ENCODE data around the gene DOCK2.

Gene DOCK2

DNA sequence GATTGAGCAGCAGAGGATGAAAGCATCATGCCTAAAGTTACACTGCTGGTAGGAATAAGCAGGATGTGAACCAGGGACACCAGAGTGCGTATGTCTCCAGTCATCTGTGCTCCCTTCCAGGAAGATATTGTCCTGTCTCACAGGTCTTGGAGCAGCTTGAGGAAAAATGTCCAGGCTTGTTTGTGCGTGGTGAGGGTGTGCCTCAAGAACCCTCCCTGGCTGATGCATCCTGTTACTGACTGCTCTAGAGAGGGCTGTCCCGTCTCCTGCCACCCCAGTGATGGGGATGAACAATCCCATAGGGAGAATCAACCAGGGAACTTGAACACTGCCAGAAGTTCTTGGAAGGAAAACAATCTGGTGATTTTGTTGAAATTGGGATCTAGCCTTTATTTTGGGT lies 211.2 kb downstream of the DOCK2 start:
- Histone ChIP-seq H3K4me1 (ENCODE audit: low read length) (no peaks in the 10 kb centered on the region), H4K20me1 (ENCODE audit: insufficient read depth, low read length) (no peaks in the 10 kb centered on the region), H3K27me3 (replicated peaks; ENCODE audit: insufficient read depth, low read length) (no peaks in the 10 kb centered on the region), H3K36me3 (replicated peaks; ENCODE audit: insufficient read depth, low read length) (no peaks in the 10 kb centered on the region), H2AFZ (ENCODE audit: low read length) (no peak overlapping the region), H3K9me3 (replicated peaks; ENCODE audit: insufficient read depth, low read length) (no peaks in the 10 kb centered on the region), H3K9me2 (replicated peaks; ENCODE audit: insufficient read depth, low read length) (no peaks in the 10 kb centered on the region), H3F3A (ENCODE audit: insufficient read depth, low read length) (no peaks in the 10 kb centered on the region), H3K79me2 (ENCODE audit: low read length) (no peaks in the 10 kb centered on the region), H3K4me2 (ENCODE audit: low read depth, low read length) (no peak overlapping the region), H3K27ac (ENCODE audit: low read length) (no peak overlapping the region), H3K4me3 (ENCODE audit: low read length) (no peak overlapping the region), H3K9ac (ENCODE audit: low read length) (no peak overlapping the region)
- DNase-seq = no peak
- TF ChIP-seq EZH2 (optimal IDR thresholded peaks at IDR 0.05; ENCODE audit: low read depth, low read length) (no peak), EZH2phosphoT487 (IDR thresholded peaks at IDR 0.05; ENCODE audit: low read length) (no peak)
- TF ChIP-seq, protein P1, sequence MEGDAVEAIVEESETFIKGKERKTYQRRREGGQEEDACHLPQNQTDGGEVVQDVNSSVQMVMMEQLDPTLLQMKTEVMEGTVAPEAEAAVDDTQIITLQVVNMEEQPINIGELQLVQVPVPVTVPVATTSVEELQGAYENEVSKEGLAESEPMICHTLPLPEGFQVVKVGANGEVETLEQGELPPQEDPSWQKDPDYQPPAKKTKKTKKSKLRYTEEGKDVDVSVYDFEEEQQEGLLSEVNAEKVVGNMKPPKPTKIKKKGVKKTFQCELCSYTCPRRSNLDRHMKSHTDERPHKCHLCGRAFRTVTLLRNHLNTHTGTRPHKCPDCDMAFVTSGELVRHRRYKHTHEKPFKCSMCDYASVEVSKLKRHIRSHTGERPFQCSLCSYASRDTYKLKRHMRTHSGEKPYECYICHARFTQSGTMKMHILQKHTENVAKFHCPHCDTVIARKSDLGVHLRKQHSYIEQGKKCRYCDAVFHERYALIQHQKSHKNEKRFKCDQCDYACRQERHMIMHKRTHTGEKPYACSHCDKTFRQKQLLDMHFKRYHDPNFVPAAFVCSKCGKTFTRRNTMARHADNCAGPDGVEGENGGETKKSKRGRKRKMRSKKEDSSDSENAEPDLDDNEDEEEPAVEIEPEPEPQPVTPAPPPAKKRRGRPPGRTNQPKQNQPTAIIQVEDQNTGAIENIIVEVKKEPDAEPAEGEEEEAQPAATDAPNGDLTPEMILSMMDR (IDR thresholded peaks at IDR 0.05; ENCODE audit: low read length) = no peak

DNA sequence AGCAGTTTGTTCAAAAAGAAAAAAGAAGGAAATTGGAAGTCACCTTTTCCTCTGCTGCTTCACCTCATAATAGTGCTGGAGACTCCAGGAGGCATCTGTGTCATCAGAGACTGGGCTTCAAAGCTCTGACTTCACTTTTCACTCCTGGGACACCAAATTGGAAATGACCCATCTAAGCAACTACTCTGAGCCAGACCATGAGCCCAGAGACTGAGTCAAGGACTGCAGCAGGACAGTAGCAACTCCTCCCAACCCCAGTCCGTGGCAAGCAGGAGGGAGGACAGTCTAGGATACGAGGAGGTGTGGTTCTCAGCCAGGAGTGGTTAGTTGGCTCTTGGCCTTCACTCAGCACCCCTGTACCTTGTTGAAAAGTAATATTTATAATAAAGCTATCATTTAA lies 211.7 kb downstream of the DOCK2 start:
- no peak for DNase-seq
- H3K27ac ChIP-seq (ENCODE audit: low read length) = no peak overlapping the region
- no peaks in the 10 kb centered on the region for H3K4me1 ChIP-seq (ENCODE audit: low read length)
- no peaks in the 10 kb centered on the region for H3K27me3 ChIP-seq (replicated peaks; ENCODE audit: insufficient read depth, low read length)
- TF ChIP-seq, protein P1 (IDR thresholded peaks at IDR 0.05; ENCODE audit: low read length) = no peak
- TF ChIP-seq EZH2phosphoT487 (IDR thresholded peaks at IDR 0.05; ENCODE audit: low read length) = no peak
- no peak for TF ChIP-seq EZH2 (optimal IDR thresholded peaks at IDR 0.05; ENCODE audit: low read depth, low read length)
- no peaks in the 10 kb centered on the region for H3K9me3 ChIP-seq (replicated peaks; ENCODE audit: insufficient read depth, low read length)
- H3K79me2 ChIP-seq (ENCODE audit: low read length) = no peaks in the 10 kb centered on the region
- H3K36me3 ChIP-seq (replicated peaks; ENCODE audit: insufficient read depth, low read length) = no peaks in the 10 kb centered on the region
- no peaks in the 10 kb centered on the region for H3K9me2 ChIP-seq (replicated peaks; ENCODE audit: insufficient read depth, low read length)
- H3K4me3 ChIP-seq (ENCODE audit: low read length) = no peak overlapping the region
- H3K9ac ChIP-seq (ENCODE audit: low read length) = no peak overlapping the region
- no peaks in the 10 kb centered on the region for H3F3A ChIP-seq (ENCODE audit: insufficient read depth, low read length)
- H3K4me2 ChIP-seq (ENCODE audit: low read depth, low read length) = no peak overlapping the region
- H4K20me1 ChIP-seq (ENCODE audit: insufficient read depth, low read length) = no peaks in the 10 kb centered on the region
- no peak overlapping the region for H2AFZ ChIP-seq (ENCODE audit: low read length)

DNA sequence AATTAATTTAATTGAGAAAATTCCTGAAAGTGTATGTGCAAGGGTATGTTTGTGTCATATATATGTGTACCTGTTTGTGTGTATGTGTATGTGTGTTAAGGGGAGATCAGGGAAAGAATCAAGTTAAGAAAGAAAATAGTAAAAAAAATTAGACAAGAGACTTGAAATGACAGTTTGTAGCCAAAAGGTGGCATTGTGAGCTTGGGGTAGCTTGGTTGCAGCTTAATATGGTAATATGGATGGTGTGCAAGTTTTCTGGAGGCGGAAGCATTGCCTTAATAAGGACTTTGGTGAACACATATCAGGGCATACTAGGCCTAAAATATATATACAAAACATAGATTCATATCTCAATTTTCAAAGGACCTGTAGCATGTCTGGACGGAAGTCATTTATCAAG lies 213.3 kb downstream of the DOCK2 start:
- Histone ChIP-seq H3F3A (ENCODE audit: insufficient read depth, low read length) (no peaks in the 10 kb centered on the region), H3K9me3 (replicated peaks; ENCODE audit: insufficient read depth, low read length) (no peaks in the 10 kb centered on the region), H3K36me3 (replicated peaks; ENCODE audit: insufficient read depth, low read length) (no peaks in the 10 kb centered on the region), H2AFZ (ENCODE audit: low read length) (no peak overlapping the region), H3K9ac (ENCODE audit: low read length) (no peak overlapping the region), H3K4me1 (ENCODE audit: low read length) (no peaks in the 10 kb centered on the region), H3K79me2 (ENCODE audit: low read length) (no peaks in the 10 kb centered on the region), H3K4me2 (ENCODE audit: low read depth, low read length) (no peak overlapping the region), H3K27me3 (replicated peaks; ENCODE audit: insufficient read depth, low read length) (no peaks in the 10 kb centered on the region), H3K4me3 (ENCODE audit: low read length) (no peak overlapping the region), H3K9me2 (replicated peaks; ENCODE audit: insufficient read depth, low read length) (no peaks in the 10 kb centered on the region), H4K20me1 (ENCODE audit: insufficient read depth, low read length) (no peaks in the 10 kb centered on the region), H3K27ac (ENCODE audit: low read length) (no peak overlapping the region)
- DNase-seq = no peak
- TF ChIP-seq EZH2 (optimal IDR thresholded peaks at IDR 0.05; ENCODE audit: low read depth, low read length) (no peak), EZH2phosphoT487 (IDR thresholded peaks at IDR 0.05; ENCODE audit: low read length) (no peak)
- TF ChIP-seq, protein P1 (IDR thresholded peaks at IDR 0.05; ENCODE audit: low read length) = no peak

Measured in MM.1S (cell line).